ENCODE measurements around the gene ZC3H18.

- TF ChIP-seq, protein P1, sequence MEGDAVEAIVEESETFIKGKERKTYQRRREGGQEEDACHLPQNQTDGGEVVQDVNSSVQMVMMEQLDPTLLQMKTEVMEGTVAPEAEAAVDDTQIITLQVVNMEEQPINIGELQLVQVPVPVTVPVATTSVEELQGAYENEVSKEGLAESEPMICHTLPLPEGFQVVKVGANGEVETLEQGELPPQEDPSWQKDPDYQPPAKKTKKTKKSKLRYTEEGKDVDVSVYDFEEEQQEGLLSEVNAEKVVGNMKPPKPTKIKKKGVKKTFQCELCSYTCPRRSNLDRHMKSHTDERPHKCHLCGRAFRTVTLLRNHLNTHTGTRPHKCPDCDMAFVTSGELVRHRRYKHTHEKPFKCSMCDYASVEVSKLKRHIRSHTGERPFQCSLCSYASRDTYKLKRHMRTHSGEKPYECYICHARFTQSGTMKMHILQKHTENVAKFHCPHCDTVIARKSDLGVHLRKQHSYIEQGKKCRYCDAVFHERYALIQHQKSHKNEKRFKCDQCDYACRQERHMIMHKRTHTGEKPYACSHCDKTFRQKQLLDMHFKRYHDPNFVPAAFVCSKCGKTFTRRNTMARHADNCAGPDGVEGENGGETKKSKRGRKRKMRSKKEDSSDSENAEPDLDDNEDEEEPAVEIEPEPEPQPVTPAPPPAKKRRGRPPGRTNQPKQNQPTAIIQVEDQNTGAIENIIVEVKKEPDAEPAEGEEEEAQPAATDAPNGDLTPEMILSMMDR (conservative IDR thresholded peaks at IDR 0.05) = no peak
- no peak for TF ChIP-seq EZH2 (IDR thresholded peaks at IDR 0.05; ENCODE audit: low read depth)
Measured at GRCh38 chr16:88627531-88628411, 57.6 kb downstream of the ZC3H18 start.
